GM12891 (cell line): ENCODE measurements around the gene INHA.

Source experiments
- DNase-seq: peaks from one replicate; pipeline ENCODE4 v3.0.0; 2011; ENCODE audit warnings: low spot score; ENCODE audit not compliant: insufficient read length
- FAIRE-seq: peaks from 2 replicates; lab custom pipeline; 2011; peaks lifted over from hg19 to GRCh38; lab: Jason Lieb, UNC
- PAX5 ChIP-seq: IDR thresholded peaks from 2 replicates; pipeline ENCODE4 v1.6.1; 2011; ENCODE audit warnings: low read length, moderate library complexity, mild to moderate bottlenecking; ENCODE audit not compliant: insufficient read depth, severe bottlenecking
- POLR2A ChIP-seq: IDR thresholded peaks from 2 replicates; pipeline ENCODE4 v1.6.1; 2011; ENCODE audit warnings: low read depth, low read length, control low read depth
- POLR2AphosphoS5 ChIP-seq: IDR thresholded peaks from 2 replicates; pipeline ENCODE4 v1.6.1; 2011; ENCODE audit warnings: low read depth, low read length, control low read depth
- POU2F2 ChIP-seq: IDR thresholded peaks from 2 replicates; pipeline ENCODE4 v1.6.1; 2011; ENCODE audit warnings: low read depth, mild to moderate bottlenecking, control low read depth, low read length, moderate library complexity
- SPI1 ChIP-seq: IDR thresholded peaks from 2 replicates; pipeline ENCODE4 v1.6.1; 2011; ENCODE audit warnings: low read depth, low read length, control low read depth
- TAF1 ChIP-seq: IDR thresholded peaks from 2 replicates; pipeline ENCODE4 v1.6.1; 2011; ENCODE audit warnings: low read depth, low read length, control low read depth

INHA gene

GRCh38 chr2:219549619-219550018, 22.5 kb upstream of the INHA start:
- TF ChIP-seq TAF1 (no peak), POLR2A (no peak), SPI1 (no peak), PAX5 (no peak), POU2F2 (no peak), POLR2AphosphoS5 (no peak)
- no peak for DNase-seq
- FAIRE-seq: no peak

DNA sequence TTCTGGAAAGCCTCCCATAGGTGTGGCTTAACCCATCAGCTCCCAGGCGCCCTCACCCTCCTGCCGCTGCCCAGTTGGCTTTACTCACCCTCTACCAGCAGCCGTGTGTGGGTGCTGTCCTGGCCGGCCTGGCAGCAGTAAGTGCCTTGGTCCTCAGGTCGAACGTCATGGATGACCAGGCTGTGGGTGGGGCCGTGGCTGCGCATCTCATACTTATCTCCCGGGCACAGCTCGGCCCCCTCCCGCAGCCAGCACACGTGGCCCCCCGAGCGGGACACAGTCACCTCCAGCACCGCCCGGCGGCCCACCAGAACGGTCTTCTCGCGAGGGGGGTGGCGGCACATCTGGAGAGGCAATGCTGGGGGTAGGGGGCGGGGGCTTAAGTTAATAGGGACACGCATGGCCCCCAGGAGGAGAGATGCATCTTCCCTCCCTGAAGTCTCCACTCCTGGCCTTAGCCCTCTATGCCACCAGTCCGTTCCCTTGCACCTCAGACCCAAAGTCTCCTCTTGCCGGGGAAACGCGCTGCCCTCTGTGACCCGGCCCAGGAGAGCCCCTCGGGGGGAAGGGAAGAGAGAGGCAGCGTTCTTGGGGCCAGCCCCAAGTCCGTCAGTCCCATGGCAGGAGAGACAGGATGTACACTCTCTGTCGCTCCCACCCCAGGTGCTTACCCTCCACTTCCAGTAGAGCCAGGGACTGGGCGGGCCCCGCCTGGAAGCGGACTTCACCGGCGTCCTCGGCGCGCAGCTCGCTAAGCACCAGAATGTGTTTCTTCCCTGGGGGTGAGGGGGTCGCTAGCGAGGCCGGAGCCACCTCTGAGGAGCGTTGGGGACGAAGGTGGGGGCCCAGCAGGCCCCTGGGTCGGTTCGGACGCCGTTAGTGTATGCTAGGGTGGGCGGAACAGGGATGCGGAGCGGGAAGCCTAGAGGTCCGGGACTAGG, 20.4 kb upstream of the INHA start:
- no peak for DNase-seq
- no peak for FAIRE-seq
- no peak for TF ChIP-seq SPI1
- TF ChIP-seq POLR2AphosphoS5: no peak
- TF ChIP-seq PAX5: no peak
- TF ChIP-seq POLR2A: no peak
- TF ChIP-seq TAF1: no peak
- TF ChIP-seq POU2F2: no peak

GRCh38 chr2:219552382-219553167, 19.5 kb upstream of the INHA start:
- FAIRE-seq: peak; percentile 38

GRCh38 chr2:219553168-219553417, 19.0 kb upstream of the INHA start:
- FAIRE-seq (no peak), DNase-seq (no peak)
- TF ChIP-seq SPI1 (no peak), TAF1 (no peak), POLR2A (no peak), POLR2AphosphoS5 (no peak), PAX5 (no peak), POU2F2 (no peak)

More at GRCh38 chr2:219552382-219553167, 19.5 kb upstream of the INHA start:
- peak; percentile 87 for DNase-seq
- TF ChIP-seq PAX5 (no peak), POU2F2 (no peak), POLR2AphosphoS5 (no peak)

DNA sequence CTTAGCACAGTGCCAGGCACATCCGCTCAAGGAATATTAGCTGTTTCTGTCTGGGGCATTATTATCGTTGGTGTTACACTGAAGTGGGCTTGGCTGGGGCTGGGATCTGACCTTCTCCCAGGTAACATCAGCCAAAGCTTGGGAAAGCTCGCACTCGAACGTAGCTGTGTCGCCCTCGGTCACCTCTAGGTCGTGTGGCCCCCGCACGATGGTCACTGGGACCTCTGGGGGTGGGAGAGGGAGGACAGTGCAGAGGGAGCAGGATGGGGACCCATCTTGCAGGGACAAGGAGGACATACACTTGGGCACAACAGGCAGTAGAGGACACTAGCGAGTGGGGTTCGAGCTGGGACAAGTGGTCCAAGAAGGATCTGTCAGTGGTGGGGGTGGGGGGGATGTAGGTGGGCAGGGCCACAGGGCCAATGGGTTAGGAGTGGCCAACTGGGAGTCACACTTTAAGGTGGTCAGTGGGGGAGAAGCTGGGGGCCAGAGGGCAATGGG, 18.6 kb upstream of the INHA start:
- no peak for TF ChIP-seq SPI1
- TF ChIP-seq TAF1: no peak
- no peak for TF ChIP-seq POU2F2
- no peak for TF ChIP-seq PAX5
- no peak for TF ChIP-seq POLR2A
- no peak for TF ChIP-seq POLR2AphosphoS5
- no peak for FAIRE-seq
- no peak for DNase-seq

DNA sequence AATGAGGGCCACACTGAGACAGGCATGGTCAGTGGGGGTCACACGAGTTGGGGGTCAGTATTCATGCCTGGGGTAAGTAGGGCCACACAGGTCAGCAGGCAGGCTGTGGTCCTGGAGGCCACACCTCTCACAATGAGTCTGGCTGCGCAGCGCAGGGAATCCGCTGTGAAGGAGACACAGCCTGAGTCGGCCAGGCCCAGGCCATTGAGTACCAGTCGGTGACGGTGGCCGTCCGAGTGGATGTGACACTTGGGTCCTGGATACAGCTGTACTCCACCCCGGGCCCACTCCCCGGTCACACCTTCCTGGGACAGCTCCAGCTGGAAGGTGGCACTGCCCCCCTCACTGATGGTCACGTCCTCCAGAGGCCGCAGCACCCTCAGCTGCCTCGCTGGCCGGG, 17.8 kb upstream of the INHA start:
- TF ChIP-seq PAX5 (no peak), POLR2A (no peak), TAF1 (no peak), SPI1 (no peak), POLR2AphosphoS5 (no peak), POU2F2 (no peak)
- FAIRE-seq (no peak), DNase-seq (no peak)

- FAIRE-seq (no peak), DNase-seq (no peak)
- TF ChIP-seq TAF1: no peak
- TF ChIP-seq PAX5: no peak
- no peak for TF ChIP-seq POLR2A
- no peak for TF ChIP-seq SPI1
- no peak for TF ChIP-seq POLR2AphosphoS5
- TF ChIP-seq POU2F2: no peak
These were observed 16.2 kb upstream of the INHA start for GRCh38 chr2:219555956-219556355.

DNA sequence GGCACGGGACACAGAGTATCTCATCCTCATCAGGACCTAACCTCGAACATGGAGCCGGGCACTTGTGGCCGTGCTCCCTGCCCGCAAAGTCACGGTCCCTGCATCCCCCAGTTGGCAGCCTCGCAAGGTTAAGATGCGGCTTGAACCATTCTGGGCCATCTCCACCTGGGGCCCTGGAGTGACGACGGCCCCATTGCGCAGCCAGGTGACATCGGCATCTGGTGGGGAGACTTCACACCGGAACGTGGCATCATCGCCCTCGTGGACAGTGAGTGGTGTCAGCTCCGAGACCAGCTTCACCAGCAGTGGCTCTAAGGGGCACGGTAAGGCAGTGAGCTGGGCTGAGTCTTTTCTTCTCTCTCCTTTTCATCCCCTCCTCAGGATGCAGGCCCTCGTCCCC, 15.7 kb upstream of the INHA start:
- FAIRE-seq: no peak
- no peak for DNase-seq
- no peak for TF ChIP-seq POU2F2
- no peak for TF ChIP-seq PAX5
- TF ChIP-seq POLR2A: no peak
- no peak for TF ChIP-seq SPI1
- TF ChIP-seq POLR2AphosphoS5: no peak
- TF ChIP-seq TAF1: no peak

GRCh38 chr2:219557320-219557719, 14.8 kb upstream of the INHA start:
- DNase-seq: no peak
- TF ChIP-seq PAX5: no peak
- TF ChIP-seq SPI1: no peak
- TF ChIP-seq POLR2A: no peak
- no peak for TF ChIP-seq POLR2AphosphoS5
- TF ChIP-seq TAF1: no peak
- TF ChIP-seq POU2F2: no peak
- no peak for FAIRE-seq
